ENCODE results near the gene PRPF40A.
"Not testable (repeated sequence)": the region's sequence is repeated elsewhere in the genome, so short reads cannot be mapped to it uniquely, and the experiment has no call there.

Gene PRPF40A

GRCh38 chr2:152759290-152760072 is 42.2 kb upstream of the PRPF40A start:
- intact Hi-C loops (cut with DNase I; ENCODE audit: low total_unique reads): no loop called here

GRCh38 chr2:152755029-152755428 is 37.8 kb upstream of the PRPF40A start:
- no peak for DNase-seq
- H3K4me1 ChIP-seq: no peaks in the 10 kb centered on the region
- no peak for TF ChIP-seq CTCF (IDR thresholded peaks at IDR 0.05)
- no peaks in the 10 kb centered on the region for H3K27me3 ChIP-seq
- intact Hi-C loops (cut with DNase I; ENCODE audit: low total_unique reads): no loop called here
- H3K9me3 ChIP-seq: no peaks in the 10 kb centered on the region
- H3K4me3 ChIP-seq: no peak overlapping the region
- no peak overlapping the region for H3K27ac ChIP-seq
- H3K36me3 ChIP-seq: peaks cover 17 to 48% (median 26%) of the 10 kb centered on the region in 3 donors

More at GRCh38 chr2:152759290-152760072, 42.2 kb upstream of the PRPF40A start:
- H3K27ac ChIP-seq: no peak overlapping the region
- H3K4me3 ChIP-seq: no peak overlapping the region
- H3K4me1 ChIP-seq: no peaks in the 10 kb centered on the region
- peaks cover 17 to 52% (median 20%) of the 10 kb centered on the region in 3 donors for H3K36me3 ChIP-seq
- H3K27me3 ChIP-seq: no peaks in the 10 kb centered on the region
- H3K9me3 ChIP-seq: no peaks in the 10 kb centered on the region
- no peak for TF ChIP-seq CTCF (IDR thresholded peaks at IDR 0.05)
- no peak for DNase-seq

DNA sequence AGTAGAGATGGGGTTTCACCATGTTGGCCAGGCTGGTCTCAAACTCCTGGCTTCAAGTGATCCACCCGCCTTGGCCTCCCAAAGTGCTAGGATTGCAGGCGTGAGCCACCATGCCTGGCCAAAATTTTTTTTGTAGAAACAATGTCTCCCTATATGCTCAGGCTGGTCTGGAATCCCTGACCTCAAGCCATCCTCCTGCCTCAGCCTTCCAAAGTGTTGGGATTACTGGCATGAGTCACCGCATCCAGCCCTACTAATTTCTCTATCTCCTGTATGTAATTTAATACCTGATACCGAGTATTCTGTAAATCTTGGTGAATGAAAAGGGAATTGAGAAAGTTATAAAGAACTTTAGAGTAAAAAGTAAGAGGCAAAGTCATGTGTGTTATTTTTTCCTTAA is 30.5 kb upstream of the PRPF40A start:
- DNase-seq; intact Hi-C loops (cut with DNase I; ENCODE audit: low total_unique reads); H3K27me3 ChIP-seq; H3K4me3 ChIP-seq; H3K9me3 ChIP-seq; H3K4me1 ChIP-seq; H3K27ac ChIP-seq: not testable (repeated sequence)
- peaks cover 0 to 25% (median 6%) of the 10 kb centered on the region in 3 donors for H3K36me3 ChIP-seq

DNA sequence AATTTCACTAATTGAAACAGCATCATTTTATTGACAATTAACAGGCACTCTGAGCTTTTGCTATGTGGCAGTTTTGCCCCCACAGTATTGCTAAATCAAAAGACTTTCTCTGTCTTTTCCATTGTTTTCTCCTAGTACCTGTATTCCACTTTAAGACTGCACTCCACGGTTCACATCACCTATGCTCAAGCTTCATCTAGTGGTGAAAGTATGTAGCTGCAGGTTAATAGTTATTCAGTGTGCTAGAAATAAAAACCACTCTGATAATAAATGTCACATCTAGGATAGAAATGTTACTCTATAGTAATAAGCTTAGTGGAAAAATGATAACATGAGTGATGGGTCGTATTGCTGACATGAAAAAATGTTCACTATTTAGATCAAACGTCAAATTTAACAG is 25.7 kb upstream of the PRPF40A start:
- H3K9me3 ChIP-seq: no peaks in the 10 kb centered on the region
- intact Hi-C loops (cut with DNase I; ENCODE audit: low total_unique reads): no loop called here
- H3K27ac ChIP-seq: no peak overlapping the region
- peaks cover 0 to 29% (median 9%) of the 10 kb centered on the region in 3 donors for H3K36me3 ChIP-seq
- no peak overlapping the region for H3K4me3 ChIP-seq
- no peak for DNase-seq
- TF ChIP-seq CTCF (IDR thresholded peaks at IDR 0.05): peak in 1 of 2 experiments; percentile 19
- H3K4me1 ChIP-seq: no peaks in the 10 kb centered on the region
- H3K27me3 ChIP-seq: no peaks in the 10 kb centered on the region

GRCh38 chr2:152740743-152741328 is 23.6 kb upstream of the PRPF40A start:
- DNase-seq: no peak
- no peaks in the 10 kb centered on the region for H3K27me3 ChIP-seq
- no peak overlapping the region for H3K27ac ChIP-seq
- no peaks in the 10 kb centered on the region for H3K9me3 ChIP-seq
- no peaks in the 10 kb centered on the region for H3K4me1 ChIP-seq
- intact Hi-C loops (cut with DNase I; ENCODE audit: low total_unique reads): no loop called here
- H3K36me3 ChIP-seq: peaks cover 0 to 40% (median 20%) of the 10 kb centered on the region in 3 donors
- H3K4me3 ChIP-seq: no peak overlapping the region
- TF ChIP-seq CTCF (IDR thresholded peaks at IDR 0.05): peak; percentile 72 to 82

- H3K9me3 ChIP-seq; H3K27me3 ChIP-seq; H3K4me1 ChIP-seq; H3K27ac ChIP-seq; H3K4me3 ChIP-seq; intact Hi-C loops (cut with DNase I; ENCODE audit: low total_unique reads); DNase-seq: not testable (repeated sequence)
- H3K36me3 ChIP-seq: peaks cover 0 to 40% (median 28%) of the 10 kb centered on the region in 3 donors
These were observed 22.4 kb upstream of the PRPF40A start for GRCh38 chr2:152739705-152740104.

Measured in tibial artery (tissue), 4 donors.